ENCODE results near the gene RAB29. TPM values are rescaled to one million over a fixed set of nuclear protein-coding genes. Genes with fewer than 3 reads are reported as not detected.
A peak's percentile ranks its signal among the peaks of the same experiment; 100 is the strongest.

RAB29 gene
- total RNA-seq, 1 experiment from 2014 or later = 7.9 TPM

DNA sequence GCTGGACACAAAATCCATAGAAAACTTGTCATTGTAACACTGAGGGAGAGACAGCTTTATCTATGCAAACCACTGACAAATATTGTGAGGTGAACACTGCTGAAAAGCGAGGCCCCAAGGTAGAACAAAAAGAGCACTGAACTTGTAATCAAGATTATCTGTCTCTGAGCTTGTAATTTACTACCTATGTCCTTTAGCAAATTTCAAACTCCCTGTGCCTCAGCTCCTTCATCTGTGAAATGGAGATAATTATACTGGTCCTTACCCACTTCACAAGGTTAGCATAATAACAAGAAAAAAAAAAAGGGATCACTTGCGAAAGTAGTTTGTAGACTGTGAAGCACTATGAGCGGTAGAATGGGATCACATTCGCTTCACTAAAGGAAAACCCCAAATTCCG is 20.4 kb downstream of the RAB29 start:
- ChIA-PET POLR2A (ENCODE audit: low non-redundant PET) (no interaction called here), CTCF (no interaction called here)
- Histone ChIP-seq H3K27me3 (replicated peaks; ENCODE audit: insufficient read depth, low read depth, low read length, poor library complexity) (no peaks in the 10 kb centered on the region), H3K4me1 (ENCODE audit: insufficient read depth, low read length, poor library complexity, severe bottlenecking) (no peaks in the 10 kb centered on the region), H3K9me3 (ENCODE audit: low read depth, low read length, poor library complexity, severe bottlenecking) (no peaks in the 10 kb centered on the region), H3K27ac (ENCODE audit: low read depth, low read length, poor library complexity, severe bottlenecking) (no peak overlapping the region), H3K36me3 (ENCODE audit: insufficient read depth, low read length, poor library complexity, severe bottlenecking) (no peaks in the 10 kb centered on the region), H3K4me3 (ENCODE audit: low read depth, low read length, poor library complexity, severe bottlenecking) (no peak overlapping the region)
- no TSS peak for BruUV-seq (replicated peaks)
- no peak for DNase-seq (ENCODE audit: low spot score)
- TF ChIP-seq, protein P1, sequence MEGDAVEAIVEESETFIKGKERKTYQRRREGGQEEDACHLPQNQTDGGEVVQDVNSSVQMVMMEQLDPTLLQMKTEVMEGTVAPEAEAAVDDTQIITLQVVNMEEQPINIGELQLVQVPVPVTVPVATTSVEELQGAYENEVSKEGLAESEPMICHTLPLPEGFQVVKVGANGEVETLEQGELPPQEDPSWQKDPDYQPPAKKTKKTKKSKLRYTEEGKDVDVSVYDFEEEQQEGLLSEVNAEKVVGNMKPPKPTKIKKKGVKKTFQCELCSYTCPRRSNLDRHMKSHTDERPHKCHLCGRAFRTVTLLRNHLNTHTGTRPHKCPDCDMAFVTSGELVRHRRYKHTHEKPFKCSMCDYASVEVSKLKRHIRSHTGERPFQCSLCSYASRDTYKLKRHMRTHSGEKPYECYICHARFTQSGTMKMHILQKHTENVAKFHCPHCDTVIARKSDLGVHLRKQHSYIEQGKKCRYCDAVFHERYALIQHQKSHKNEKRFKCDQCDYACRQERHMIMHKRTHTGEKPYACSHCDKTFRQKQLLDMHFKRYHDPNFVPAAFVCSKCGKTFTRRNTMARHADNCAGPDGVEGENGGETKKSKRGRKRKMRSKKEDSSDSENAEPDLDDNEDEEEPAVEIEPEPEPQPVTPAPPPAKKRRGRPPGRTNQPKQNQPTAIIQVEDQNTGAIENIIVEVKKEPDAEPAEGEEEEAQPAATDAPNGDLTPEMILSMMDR (conservative IDR thresholded peaks at IDR 0.05; ENCODE audit: low read depth, low read length) = no peak
- TF ChIP-seq EZH2 (IDR thresholded peaks at IDR 0.05; ENCODE audit: borderline replicate concordance, low read depth, low read length, poor library complexity, severe bottlenecking) = no peak
- intact Hi-C loops (cut with micrococcal nuclease; ENCODE audit: unreplicated experiment) = no loop called here

DNA sequence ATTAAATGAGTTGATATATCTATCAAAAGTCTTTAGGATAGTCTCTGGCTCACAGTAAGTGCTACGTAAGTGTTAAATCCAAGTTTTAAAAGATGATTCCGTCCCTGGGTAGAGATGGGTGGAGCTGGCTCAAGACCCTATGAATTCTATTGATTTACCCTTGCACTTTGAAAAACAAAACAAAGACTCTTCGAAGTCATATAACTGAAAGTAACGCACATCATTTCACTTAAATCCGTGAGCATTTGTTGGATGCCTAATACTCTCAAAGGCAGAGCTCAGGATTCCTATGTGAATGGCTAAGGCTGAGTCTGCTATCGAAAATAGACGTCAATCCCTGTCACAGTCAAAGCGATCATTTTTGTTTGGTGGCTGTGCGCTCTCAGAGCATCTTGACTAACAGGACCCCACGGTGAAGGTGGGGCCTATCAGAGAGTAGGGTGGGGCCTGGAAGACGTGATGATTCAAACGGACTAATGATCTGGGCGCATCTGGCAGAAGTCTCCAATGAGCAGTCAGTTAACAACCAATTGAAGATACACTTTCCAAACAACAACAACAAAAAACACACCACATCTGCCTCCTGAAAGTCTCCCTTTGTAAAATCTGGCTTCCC is 24.1 kb downstream of the RAB29 start:
- ChIA-PET CTCF (no interaction called here), POLR2A (ENCODE audit: low non-redundant PET) (no interaction called here)
- peak; percentile 36 for DNase-seq (ENCODE audit: low spot score)
- TF ChIP-seq EZH2 (IDR thresholded peaks at IDR 0.05; ENCODE audit: borderline replicate concordance, low read depth, low read length, poor library complexity, severe bottlenecking) = no peak
- TF ChIP-seq, protein P1 (conservative IDR thresholded peaks at IDR 0.05; ENCODE audit: low read depth, low read length) = no peak
- peaks cover 18% of the 10 kb centered on the region for H3K36me3 ChIP-seq (ENCODE audit: insufficient read depth, low read length, poor library complexity, severe bottlenecking)
- H3K4me1 ChIP-seq (ENCODE audit: insufficient read depth, low read length, poor library complexity, severe bottlenecking) = peaks cover 19% of the 10 kb centered on the region
- BruUV-seq (replicated peaks) = no TSS peak
- intact Hi-C loops (cut with micrococcal nuclease; ENCODE audit: unreplicated experiment) = no loop called here
- no peak overlapping the region for H3K27ac ChIP-seq (ENCODE audit: low read depth, low read length, poor library complexity, severe bottlenecking)
- H3K4me3 ChIP-seq (ENCODE audit: low read depth, low read length, poor library complexity, severe bottlenecking) = no peak overlapping the region
- no peaks in the 10 kb centered on the region for H3K27me3 ChIP-seq (replicated peaks; ENCODE audit: insufficient read depth, low read depth, low read length, poor library complexity)
- H3K9me3 ChIP-seq (ENCODE audit: low read depth, low read length, poor library complexity, severe bottlenecking) = no peaks in the 10 kb centered on the region

DNA sequence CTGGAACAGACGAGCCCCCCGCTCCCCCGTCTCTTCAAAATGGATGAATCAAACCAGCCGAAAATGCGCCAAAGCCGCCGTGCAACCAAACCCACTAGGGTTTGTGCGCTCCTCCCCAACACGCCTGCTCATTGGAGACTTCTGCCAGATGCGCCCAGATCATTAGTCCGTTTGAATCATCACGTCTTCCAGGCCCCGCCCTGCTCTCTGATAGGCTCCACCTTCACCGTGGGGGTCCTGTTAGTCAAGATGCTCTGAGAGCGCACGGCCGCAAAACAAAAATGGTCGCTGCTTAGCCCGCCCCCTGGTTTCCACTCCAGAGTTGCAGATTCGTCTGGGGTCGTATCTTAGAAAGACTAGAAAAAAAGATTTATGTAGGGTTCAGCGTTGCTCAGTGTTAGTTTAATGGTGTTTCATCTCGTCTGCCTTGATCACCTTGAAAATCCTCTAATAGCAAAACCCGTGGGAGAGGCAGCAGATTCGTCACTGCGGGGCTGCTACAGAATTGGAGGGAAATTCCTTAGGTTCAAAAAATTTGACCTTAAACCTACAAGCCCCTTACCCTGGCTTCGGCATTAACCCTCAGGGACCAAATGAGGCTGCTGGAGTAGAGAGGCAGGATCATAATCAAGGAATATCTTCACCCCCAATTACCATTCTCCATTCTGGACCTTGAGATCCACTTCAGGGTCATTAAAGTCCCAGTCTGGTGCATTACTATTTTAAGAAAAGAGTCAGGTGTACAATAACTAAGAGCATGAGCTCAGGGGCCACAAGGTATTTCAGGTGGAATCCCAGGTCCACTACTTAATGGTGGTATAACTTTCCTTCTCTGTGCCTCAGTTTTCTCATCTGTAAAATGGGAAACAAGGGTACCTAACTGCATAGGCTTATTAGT is 24.9 kb downstream of the RAB29 start, which contains the start of gene NUCKS1:
TSS of gene NUCKS1 (minus strand) at position 45 of the 898 bp plus-strand sequence. CDS start 209 bp downstream, outside the sequence.
- CTCF ChIA-PET = no interaction called here
- intact Hi-C loops (cut with micrococcal nuclease; ENCODE audit: unreplicated experiment) = no loop called here
- BruUV-seq (replicated peaks) = no TSS peak

More for the DNA sequence above, 24.9 kb downstream of the RAB29 start, which contains the start of gene NUCKS1:
- Histone ChIP-seq H3K4me1 (ENCODE audit: insufficient read depth, low read length, poor library complexity, severe bottlenecking) (peaks cover 24% of the 10 kb centered on the region), H3K9me3 (ENCODE audit: low read depth, low read length, poor library complexity, severe bottlenecking) (no peaks in the 10 kb centered on the region), H3K36me3 (ENCODE audit: insufficient read depth, low read length, poor library complexity, severe bottlenecking) (peaks cover 22% of the 10 kb centered on the region), H3K27me3 (replicated peaks; ENCODE audit: insufficient read depth, low read depth, low read length, poor library complexity) (no peaks in the 10 kb centered on the region), H3K4me3 (ENCODE audit: low read depth, low read length, poor library complexity, severe bottlenecking) (peak within 1 kb of the TSS; percentile 78), H3K27ac (ENCODE audit: low read depth, low read length, poor library complexity, severe bottlenecking) (peak within 1 kb of the TSS; percentile 96)
- POLR2A ChIA-PET (ENCODE audit: low non-redundant PET) = no interaction called here
- TF ChIP-seq EZH2 (IDR thresholded peaks at IDR 0.05; ENCODE audit: borderline replicate concordance, low read depth, low read length, poor library complexity, severe bottlenecking) = no peak
- TF ChIP-seq, protein P1 (conservative IDR thresholded peaks at IDR 0.05; ENCODE audit: low read depth, low read length) = no peak
- DNase-seq (ENCODE audit: low spot score) = peak; percentile 99

Measured in A673 (cell line).